G401.6 (cell line): ENCODE measurements around the gene ADCY5.
"Not testable (repeated sequence)": the region's sequence is repeated elsewhere in the genome, so short reads cannot be mapped to it uniquely, and the experiment has no call there.

Experiments
- FAIRE-seq: peaks from 2 replicates; lab custom pipeline; 2012; peaks lifted over from hg19 to GRCh38; lab: Jason Lieb, UNC

The ADCY5 gene

GRCh38 chr3:123448536-123449101 lies at the start of gene ADCY5:
ADCY5 (minus strand) TSS chr3:123449090; CDS start chr3:123448545, 545 bp downstream.
- no peak for FAIRE-seq

DNA sequence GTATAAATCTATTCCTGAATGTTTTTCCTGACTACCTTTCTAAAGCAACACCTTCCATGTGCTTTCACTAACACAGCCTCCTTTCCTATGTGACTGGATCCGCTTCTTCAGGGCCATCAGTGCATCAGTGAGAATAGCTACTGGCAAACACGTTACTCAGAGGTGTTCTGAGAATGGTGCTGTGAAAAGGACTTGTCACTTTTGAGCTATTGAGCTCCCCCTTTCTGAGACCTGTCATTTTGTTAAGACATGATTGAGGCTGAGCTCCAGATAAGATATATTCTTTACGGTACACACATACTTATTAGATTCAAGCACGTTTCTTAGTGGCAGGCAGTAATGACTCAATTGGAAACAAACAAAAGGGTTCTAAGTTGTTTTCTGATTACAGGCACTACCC lies 45.0 kb upstream of the ADCY5 start:
- no peak for FAIRE-seq

DNA sequence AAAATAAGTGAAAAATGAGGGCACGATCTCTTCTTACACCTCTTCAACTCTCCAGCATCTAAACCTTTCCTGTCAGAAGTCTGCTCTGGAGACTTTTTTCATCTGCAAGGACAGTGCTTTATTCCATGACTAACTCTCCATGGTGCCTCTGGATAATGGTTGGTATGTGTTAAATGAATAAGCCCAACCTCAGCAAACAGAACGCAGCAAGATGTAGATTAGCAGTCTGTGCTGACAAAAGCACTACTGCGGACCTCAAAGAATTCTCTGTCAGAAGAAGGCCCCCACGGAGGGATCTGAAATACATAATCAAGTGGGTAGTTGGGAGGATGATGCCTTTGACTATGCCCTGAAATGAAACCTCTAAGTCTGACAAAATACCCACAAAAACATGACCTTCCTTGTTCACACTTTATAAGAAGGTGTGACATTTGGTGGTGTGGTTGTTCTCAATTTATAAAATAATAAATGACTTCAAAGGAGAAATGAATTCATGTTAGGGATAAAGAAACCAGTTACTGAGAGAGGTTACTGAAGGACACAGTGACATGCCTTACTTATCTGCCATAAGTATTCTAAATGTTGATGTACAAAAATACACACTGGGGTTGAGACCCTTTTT lies 43.2 kb upstream of the ADCY5 start:
- FAIRE-seq: no peak

DNA sequence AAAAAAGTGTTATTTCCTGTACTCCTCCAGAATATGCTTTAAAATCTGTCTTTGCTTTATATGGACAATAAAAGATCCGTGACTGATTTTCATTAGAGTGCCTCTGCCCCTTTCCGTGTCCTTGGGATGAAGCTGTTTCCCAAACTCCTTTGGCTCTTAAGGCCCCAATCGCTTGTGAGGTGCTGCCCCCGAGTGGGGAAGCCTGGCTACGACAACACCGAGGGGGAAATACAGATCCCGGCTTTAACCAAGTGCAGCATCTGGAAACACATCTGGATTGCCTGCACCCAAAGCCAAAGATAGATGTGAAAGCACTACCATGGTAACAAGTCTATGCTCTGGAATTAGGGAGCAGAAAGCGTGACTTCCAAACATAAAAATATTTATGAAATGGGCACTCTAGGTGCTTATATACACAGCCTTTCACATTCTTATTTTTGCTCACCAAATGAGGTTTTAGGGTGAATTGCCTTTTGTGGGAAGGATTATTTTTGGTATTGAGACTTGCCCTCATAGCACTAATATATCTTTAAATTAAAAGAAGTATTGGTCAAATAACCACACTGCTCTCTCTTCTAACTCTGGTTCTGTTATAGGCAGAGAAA lies 40.6 kb upstream of the ADCY5 start:
- no peak for FAIRE-seq

- FAIRE-seq: no peak
These were observed 39.9 kb upstream of the ADCY5 start for GRCh38 chr3:123488645-123489347.

DNA sequence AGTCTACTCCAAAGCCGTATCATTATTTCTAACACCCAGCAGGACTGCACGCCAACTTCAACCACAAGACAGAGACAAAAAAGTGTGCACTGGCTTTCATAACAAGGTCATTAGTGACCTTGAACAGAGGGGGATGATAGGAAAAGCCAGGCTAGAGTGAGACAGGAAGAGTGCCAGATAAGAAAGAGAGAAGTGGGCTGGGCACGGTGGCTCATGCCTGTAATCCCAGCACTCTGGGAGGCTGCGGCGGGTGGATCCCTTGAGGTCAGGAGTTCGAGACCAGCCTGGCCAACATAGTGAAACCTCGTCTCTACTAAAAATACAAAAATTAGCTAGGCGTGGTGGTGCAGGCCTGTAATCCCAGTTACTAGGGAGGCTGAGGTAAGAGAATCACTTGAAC lies 38.2 kb upstream of the ADCY5 start:
- FAIRE-seq: not testable (repeated sequence)

GRCh38 chr3:123486460-123486859 lies 37.6 kb upstream of the ADCY5 start:
- FAIRE-seq: no peak

GRCh38 chr3:123485551-123485950 lies 36.7 kb upstream of the ADCY5 start:
- FAIRE-seq: no peak

- FAIRE-seq: no peak
These were observed 34.3 kb upstream of the ADCY5 start for GRCh38 chr3:123483146-123483545.

DNA sequence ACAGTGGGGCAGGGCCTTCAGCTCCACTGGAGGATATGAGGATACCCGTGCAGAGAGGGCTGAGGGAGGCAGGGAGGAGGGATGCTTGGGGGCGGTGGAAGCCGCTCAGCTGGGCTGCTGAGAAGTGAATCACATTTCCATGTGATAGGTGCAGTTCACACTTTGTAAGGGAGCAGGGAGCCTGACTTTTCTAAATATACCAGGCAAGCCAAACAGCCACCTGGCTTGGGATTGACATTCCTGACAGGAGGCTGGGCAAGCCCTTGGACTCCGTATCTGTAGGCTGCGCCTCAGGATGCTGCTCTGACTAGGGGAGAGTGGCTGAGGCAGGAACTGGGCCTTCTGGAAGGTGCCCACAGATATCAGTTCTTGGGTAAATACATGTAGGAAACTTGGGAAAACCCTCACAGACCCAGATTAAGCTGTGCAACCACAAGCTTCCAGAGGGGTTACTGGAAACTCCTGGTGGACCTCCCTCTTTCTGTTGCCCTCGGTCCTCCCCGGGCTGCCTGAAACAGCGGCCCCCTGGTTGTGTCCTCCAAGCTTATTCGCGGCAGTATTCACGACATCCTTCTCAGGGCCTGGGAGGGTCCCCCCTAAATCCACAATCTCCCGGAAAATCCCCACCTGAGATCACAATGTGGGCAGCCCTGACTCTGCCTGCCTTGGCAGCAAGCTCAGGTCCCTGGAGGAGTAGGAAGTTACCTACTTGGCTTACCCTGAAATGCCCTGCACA lies 33.0 kb upstream of the ADCY5 start:
- no peak for FAIRE-seq

DNA sequence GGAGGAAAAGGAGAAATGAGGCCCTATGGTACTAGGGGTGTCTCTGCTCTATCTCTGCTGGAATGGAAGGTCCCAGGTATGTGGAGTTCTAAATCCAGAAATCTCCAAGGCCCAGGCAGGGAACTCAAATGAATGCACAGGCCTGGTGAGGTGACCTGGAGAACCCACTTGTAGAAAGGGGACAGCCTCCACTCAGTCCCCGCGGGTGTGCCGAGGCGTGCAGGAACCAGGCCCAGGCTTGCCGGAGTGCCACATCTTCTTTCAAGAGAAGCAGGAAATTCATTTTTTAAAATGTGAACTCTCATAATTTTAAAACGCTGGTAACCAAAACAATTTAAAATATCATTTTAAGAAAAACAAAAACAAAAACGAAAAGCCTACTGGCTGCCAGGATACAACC lies 32.2 kb upstream of the ADCY5 start:
- FAIRE-seq: no peak

DNA sequence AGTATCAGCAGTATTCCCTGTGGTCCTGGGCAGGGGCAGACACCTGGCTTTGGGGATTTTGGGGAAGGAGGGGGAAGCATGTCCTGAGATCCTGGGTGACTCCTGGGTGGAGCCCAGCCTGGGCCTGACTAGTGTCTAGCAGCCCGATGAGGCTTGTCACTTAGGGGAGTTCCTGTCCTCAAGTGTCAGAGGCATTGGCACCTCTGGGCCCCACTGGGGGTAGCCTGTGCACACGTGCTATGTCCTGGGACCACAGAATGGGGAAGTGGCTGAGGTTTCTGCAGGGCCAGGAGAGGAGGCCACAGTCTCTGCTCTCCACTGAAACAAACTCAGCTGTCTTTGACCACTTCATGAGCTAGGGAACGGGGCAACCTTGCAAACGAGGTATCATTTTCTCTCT lies 31.5 kb upstream of the ADCY5 start:
- no peak for FAIRE-seq

DNA sequence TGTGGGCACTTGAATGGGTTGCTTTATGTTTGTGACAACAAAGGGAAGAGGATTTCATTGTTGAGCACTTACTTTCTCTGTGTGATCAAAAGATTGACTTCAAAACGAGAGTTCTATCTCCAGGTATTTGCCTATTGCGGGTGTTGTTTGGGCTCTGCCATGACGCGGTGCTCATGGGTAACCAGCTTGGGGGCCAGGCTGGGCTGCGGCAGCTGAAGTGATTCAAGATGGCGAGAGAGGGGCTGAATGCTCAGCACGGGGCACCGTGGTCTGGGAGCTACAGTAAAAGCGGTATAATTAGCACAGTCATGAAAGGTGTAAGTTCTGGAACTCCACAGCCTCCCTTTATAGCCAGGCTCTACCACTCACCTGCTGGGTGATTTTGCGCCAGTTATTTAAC lies 31.0 kb upstream of the ADCY5 start:
- no peak for FAIRE-seq

DNA sequence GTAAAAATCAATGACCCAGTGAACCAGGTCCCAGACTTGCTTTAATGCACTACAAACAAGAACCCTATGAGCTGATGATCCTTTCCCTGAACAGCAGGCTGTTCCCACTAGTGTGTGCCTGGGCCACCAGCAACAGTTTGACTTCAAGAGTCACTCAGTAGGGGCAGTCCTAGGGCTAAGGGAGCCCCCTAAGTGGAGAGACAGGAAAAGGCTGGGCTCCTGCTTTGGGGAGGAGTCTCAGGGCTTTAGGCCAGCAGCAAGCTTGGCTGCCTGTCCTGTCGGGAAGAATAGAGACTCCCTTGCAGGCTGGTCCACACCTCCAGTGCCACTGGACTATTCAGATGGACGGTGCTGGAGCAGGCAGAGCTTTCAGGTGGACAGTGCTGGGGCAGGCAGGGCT lies 29.4 kb upstream of the ADCY5 start:
- no peak for FAIRE-seq

DNA sequence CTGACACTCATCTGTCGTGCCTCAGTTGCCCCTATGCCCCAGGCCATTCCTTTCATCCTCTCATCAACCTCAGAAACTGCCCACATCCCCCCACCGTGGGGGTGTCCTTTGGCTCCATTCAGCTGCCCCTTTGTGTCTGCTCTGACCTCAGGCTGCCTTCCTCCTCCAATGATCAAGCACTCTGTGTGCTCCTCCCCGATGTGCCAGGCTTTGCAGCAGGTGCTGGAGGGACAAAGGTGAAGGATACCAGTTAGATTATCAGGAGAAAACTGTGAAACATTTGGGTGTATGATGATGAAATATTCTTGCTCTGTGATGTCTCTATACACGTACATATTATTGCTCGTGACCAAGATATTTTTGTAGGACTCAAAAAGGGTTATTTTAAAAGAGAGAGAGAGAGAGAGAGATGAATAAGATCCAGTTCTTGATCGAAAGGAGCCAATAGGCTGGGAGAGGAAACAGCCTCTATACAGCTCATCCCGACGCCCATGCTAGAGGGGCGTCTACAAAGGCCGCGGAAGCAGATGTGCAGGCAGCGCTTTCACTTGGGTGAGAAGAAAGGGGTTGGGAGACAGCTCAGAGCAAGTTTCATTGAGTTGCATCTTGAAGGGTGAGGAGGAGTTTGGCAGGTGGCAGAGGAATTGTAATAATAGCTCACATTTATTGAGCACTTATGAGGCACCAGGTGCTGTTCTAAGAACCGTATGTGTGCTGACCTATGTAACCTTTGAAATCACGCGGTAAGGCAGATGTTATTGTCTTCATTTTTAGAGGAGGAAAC lies 28.3 kb upstream of the ADCY5 start:
- FAIRE-seq: no peak

DNA sequence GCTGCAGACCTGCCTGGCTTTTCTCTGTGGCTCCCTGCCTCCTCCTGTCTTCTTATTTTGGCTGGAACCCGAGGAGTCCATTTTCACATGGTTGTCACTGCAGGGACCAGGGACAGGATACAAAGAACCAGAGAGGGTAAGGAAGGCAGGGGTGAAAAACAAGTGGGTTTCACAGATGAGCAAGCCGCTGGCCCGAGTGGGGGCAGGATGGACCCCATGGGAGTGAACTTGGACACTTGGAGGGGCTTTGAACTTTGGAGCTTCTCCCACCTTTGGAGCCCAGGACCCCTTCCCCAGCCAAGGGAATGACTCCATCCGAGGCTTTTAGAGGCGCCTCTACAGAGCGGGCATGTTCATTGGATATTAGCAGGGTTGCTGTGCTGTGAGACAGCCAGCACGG lies 26.9 kb upstream of the ADCY5 start:
- no peak for FAIRE-seq

GRCh38 chr3:123471106-123471505 lies 22.2 kb upstream of the ADCY5 start:
- no peak for FAIRE-seq

GRCh38 chr3:123469323-123469995 lies 20.6 kb upstream of the ADCY5 start:
- FAIRE-seq: no peak

DNA sequence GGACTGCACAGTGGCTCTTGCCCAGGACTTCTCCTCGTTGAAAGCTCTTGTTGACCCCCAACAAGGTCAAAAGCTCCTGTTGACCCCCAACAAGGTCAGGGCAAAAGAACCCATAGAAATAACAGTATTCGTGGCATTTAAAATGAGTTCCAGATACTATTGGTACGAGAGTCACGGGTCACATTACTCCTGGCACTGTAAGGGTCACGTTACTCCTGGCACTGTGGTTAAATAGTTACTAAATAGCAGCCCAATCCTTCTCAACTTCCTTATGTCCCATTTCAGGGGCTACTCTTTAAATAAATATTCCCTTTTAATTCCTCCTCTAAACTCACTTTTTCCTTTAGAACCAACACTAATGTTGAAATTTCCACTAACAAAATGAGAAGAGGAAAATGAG lies 18.2 kb upstream of the ADCY5 start:
- no peak for FAIRE-seq

GRCh38 chr3:123464211-123464610 lies 15.3 kb upstream of the ADCY5 start:
- FAIRE-seq: no peak

GRCh38 chr3:123459862-123460261 lies 11.0 kb upstream of the ADCY5 start:
- no peak for FAIRE-seq
